HG03442 (cell line): ENCODE results near the gene SOCS4.

Source experiments
- ATAC-seq: cut with Tn5 transposase; IDR thresholded peaks from one replicate; pipeline ENCODE4 v1.9.1; 2021; ENCODE audit warnings: mild to moderate bottlenecking, moderate library complexity; ENCODE audit not compliant: unreplicated experiment

Gene SOCS4

DNA sequence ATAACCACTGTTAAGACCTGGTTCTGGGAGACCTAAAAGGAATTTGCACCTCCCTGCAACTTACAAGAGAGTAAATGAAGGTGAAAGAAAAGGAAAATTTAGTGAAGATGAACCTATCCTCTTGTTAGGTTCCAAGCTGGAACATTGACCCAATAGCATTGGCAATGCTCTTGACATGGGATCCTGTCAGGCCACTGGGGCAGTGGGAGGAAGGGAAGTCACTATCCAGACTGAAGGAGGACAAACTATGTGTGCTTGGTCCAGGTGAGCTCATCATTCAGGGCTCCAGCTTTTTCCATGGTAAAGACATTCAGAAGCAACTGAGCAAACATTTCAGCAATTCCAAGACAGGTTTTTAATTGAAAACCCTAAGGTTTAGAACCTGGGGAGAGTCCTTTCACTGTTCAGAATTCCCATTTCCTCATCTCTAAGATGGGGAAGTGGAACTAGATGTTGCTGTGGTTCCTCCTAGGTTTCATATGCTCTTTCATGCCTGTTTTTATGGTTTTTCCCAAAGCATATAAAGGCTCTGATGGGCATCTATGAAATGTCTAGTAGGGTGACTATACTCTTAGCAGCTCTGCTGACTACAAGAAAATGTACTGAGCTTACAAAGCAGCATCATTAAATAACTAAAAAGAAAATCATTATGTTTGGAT lies 57.5 kb downstream of the SOCS4 start:
- ATAC-seq, result no peak

DNA sequence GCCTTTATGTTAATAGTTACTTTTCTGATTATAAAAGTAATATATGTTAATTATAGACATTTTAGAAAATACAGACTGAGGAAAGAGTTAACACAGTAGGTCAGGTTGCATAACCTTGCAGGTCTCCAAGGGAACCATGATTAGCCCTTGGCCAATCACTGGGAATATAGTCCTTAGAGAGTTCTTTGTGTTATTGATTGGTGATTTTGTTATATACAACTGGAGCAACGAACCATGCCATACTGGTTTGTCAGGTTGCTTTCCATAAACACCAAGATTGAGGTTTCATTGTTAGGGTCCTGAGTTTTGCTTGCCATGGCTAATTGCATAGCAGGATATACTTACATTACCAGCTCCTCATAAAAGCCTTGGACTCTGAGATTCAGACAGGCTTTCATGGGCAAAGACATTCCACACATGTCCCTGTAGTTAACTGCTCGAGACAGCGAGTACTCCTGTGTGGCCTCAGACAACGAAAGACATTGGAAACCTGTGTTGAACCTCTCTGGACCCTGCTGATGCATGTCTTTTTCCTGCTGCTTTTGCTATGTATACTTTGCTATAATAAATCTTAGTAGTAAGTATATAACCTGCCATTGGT lies 58.1 kb downstream of the SOCS4 start:
- no peak for ATAC-seq

DNA sequence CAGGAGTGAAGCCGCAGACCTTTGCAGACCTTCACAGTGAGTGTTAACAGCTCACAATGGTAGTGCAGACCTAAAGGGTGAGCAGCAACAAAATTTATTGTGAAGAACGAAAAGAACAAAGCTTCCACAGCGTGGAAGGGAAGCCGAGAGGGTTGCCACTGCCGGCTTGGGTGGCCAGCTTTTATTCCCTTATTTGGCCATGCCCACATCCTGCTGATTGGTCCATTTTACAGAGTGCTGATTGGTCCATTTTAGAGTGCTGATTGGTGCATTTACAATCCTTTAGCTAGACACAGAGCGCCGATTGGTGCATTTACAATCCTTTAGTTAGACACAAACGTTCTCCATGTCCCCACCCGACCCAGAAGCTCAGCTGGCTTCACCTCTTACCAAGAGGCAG lies 59.9 kb downstream of the SOCS4 start:
- no peak for ATAC-seq

DNA sequence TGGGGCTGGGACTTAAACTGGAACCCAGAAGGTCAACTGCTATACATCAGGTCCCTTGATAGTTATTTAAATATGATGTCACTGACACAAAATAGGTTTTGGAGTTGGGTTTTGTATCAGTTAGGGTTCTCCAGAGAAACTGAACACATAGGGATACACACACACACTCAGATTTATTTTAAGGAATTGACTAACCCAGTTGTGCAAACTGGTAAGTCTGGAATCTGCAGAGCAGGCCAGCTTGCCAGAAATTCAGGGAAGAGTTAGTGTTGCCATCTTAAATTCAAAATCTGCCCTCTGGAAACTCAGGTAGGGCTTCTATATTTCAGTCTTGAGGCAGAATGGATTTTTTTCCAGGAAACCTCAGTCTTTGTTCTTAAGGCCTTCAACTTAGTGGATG lies 61.3 kb downstream of the SOCS4 start:
- ATAC-seq, result no peak

DNA sequence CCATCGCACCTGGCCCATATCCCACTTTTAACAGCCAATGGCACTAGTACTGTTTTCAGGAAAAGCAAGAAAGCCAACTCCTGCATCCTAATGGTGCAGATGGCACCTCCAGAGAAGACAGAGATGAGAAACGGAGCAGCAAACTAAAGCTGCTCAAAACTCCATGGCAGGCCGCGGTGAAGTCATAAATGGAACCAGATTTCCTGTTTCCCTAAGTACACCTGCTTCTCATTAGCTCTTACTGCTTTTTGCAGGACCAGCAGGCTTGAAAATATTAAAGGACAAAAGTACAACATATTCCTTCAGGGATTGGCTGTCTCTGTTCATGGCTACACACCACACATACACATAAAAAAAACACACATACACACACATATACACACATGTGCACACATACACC lies 65.3 kb downstream of the SOCS4 start:
- no peak for ATAC-seq

DNA sequence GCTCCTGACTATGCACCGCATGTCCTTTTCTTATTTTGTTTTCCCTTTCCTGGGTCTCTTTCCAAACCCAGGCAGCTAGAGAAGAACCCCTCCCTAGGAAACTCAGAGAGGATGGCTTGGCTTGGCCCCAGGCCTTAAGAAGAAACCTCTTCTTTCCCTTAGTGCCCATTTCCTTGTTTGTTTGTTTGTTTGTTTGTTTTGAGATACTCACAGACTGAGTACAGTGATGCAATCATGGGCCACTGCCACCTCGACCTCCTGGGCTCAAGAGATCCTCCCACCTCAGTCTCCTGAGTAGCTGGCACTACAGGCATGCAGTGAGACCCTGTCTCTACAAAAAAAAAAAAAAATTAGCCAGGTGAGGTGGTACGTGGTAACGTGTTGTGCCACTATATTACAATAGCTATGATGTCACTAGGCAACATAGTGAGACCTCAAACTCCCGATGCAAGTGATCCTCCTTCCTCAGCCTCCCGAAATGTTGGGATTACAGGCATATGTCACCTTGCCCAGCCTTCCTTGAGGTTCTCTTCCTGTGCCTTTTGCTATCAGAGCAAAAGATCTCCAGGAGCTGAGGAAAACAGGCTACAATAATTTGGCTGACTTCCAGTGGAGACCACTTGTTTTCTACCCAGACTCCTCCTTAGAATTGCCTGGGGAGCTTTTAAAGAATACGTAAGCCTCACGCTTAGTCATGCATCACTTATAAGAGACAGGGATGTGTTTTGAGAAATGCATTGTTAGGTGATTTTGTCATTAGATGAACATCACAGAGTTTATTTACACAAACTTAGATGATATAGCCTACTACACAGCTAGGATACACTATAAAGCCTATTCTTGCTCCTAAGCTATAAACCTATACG lies 67.5 kb downstream of the SOCS4 start:
- no peak for ATAC-seq

DNA sequence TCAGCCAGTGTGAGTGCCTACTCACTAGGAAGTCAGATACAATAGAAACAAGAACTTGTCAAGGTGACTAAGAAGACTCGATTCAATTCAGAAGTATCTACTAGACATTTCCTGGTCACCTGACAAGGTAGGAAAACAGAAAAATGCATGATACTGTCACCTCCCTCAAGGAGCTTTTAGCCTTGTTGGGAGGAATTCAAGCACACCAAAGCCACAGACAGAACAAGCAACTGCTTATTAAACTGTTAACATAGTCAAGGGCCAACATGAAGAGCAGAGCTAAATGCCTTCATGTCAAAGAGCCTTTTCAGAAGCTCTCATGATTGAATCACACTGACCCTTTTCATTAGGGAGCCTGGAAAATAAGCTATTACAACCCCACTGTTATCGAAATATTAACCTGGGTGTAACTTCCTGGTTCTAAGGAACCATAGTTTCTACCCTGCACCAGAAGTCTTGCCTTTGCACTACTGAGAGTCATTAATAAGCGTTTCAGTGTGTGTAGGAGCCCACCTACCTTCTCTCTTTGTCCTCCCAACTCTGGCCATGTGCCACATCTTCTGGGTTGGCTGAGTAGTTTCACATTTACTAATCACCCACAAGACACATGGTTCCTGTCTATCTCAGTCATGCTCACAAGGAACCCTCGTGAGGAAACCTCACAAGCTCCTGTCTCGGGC lies 71.0 kb downstream of the SOCS4 start:
- ATAC-seq, result peak; percentile 75

DNA sequence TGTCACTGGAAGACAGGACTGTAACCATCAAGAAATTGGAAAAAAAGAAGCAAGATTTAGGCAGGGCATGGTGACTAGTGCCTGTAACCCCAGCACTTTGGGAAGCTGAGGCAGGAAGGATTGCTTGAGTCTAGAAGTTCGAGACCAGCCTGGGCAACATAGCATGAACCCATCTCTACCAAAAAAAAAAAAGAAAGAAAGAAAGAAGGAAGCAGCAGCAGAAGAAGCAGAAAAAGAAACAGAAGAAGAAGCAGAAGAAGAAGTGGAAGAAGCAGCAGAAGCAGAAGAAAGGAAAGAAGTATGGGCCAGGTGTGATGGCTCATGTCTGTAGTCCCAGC lies 71.5 kb downstream of the SOCS4 start:
- ATAC-seq, result no peak
